ENCODE results near the gene RPL21.
"Not testable (repeated sequence)": the region's sequence is repeated elsewhere in the genome, so short reads cannot be mapped to it uniquely, and the experiment has no call there.

Gene RPL21

DNA sequence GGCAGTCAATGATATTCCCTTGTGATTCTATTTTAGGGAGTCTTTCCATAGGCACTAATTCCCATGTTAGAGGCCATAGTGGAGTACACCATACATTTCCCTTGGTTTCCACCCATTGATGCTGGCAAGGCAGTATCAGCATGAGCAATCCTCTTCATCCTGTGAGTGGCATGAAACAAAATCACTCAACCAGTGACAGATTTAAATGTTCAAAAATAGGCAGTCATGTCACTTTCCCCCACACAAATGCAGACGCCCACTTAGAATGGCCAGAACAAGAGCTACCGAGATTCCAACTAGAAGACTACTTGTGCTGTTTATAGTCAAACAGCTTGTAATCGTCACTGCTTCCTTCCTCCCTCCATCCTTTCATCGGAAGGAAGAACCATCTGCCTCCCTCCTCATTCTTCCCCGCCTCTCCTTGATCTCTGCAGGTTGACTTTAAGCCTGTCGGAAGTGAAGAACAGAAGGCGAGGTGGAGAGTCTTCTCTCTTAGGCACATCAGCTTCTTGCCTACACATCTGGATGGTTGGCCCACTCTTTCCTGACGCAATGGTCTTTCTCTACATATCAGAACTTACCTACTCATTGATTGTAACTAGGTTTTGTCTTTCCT is 41.8 kb downstream of the RPL21 start:
- no peak for FAIRE-seq

DNA sequence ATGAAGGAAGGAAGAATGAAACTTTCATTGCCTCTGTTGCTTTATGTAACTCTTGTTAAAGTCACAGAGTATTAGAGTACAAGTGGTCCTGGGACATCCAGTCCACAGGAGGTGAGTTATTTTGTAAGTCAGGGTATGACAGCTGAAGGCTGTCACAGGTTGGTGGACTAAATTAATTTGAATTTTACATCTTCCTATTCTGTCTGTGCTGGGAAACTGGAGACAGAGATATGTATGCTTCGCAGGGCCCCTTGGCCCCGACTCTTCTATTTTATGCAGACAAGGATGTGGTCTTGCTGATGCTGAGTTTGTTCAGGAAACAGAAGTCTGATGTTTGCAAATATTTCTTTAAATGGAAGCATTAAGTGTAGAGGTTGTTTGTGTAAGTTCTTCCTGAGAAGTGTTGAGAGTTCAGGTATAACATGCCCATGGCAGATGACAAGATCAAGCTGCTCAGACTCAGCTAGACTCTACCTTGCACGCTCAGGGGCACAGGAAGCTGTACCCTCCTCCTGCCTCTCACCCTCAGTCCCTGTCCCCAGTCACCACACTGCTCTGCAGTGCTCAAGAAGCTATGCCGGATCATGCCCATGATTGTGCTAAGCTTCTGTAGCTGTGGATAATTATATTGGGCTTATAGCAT is 42.6 kb downstream of the RPL21 start:
- no peak for FAIRE-seq

DNA sequence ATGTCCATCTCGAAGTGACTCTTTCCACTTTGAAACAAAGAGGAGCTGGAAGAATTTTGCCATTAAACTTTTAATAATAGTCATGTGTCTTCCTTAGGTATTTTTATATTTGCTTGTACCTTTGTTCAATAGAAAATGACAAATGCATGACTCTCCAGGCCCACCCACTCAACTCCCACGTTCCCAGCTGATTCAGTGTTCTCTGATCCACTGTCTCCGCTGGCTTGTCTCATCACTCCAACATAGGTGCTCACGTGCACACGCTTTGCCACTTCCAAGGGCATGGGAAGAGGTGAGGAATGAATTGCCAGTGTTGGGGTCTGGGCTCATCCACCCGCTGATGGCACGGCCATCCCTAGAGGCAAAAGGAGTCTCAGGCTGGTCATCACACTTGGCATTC is 43.7 kb downstream of the RPL21 start:
- no peak for FAIRE-seq

DNA sequence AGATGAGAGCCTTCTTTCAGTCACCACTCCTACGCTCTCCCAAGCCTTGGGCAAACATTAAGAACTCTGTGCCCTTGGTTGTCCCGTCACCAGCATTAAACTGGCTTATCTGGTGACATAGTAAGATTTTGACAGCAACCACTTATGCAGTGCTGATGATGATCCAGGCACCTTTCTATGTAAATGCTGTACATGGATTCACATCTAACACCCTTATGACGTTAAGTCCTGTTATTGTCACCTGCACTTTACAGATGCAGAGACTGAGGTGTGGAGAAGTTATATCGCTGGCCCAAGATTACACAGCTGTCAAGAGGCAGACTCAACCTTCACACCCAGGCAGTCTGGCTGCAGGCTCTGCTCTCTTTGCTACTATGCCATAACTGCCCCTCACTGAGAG is 44.3 kb downstream of the RPL21 start:
- no peak for FAIRE-seq

DNA sequence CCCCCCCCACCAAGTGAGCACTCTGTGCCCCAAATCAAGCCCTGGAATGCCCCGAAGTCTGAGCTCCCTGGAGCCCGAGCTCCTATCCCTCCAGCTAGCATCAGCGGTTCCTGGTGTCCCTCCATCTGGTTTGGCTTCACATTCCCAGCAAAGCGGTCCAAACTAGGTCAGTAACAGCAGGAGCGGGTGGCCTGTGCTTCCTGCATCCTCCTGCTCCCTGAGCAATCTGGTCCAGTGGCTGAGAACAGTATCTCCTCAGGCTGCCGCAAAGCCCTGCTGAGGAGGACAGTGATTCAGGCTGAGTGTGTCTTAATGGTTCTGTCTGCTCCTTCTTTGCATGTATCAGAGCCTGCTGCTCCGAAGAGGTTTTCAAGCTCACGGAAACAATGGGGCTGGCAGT is 45.1 kb downstream of the RPL21 start:
- no peak for FAIRE-seq

DNA sequence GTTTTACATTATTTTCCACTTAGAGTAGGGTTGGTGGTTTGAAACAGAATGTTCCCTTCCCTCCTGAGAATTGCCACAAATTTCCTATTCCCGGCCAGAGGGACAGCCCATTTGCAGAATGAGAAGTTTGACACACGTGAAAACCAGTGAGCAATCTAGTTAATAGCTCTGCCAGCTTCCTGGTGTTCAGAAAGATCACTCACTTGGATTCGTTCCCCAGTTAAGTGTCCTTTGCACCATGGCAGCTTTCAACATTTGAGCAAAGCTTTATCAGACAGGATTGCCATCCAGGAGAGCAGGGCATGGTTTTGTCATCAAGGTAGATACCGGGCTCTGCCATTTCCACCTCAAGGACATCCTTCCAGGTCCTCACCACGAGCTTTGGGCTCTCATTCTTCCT is 47.5 kb downstream of the RPL21 start:
- FAIRE-seq: no peak

DNA sequence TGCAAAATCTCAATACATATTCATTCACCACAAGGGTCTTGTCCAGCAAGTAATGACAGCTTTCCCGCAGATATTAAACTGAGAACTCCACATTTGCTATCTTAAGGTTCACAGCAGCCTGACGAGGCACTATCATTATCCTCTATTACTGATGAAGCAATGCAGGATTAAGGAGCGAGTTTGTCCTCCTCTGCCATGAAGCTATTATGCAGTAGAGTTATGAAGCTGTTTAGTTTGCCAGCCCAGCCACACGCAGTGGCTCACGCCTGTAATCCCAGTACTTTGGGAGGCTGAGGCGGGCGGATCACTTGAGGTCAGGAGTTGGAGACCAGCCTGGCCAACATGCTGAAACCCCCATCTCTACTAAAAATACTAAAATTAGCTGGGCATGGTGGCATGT is 49.0 kb downstream of the RPL21 start:
- not testable (repeated sequence) for FAIRE-seq

DNA sequence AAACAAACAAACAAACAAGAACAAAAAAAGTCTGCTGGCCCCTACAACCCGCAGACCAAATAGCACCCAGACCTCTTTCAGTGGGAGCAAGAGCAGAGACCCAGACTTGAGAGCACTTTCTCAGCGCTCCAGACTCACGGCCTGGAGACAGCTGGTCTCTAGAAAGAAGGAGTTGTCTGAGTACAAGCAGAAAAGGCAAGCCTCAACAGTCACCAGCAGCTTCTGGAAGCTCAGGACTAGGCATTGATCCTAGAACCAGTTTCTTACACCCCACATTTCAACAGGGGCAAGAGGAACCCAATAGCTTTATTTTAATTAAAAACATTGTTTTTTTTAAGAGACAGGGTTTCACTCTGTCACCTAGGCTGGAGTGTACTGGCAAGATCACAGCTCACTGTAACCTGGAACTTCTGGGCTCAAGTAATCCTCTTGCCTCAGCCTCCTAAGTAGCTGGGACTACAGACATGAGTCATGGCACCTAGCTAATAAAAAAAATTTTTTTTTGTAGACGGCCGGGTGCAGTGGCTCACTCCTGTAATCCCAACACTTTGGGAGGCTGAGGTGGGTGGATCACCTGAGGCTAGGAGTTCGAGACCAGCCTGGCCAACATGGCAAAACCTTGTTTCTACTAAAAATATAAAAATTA is 49.7 kb downstream of the RPL21 start:
- FAIRE-seq: no peak

DNA sequence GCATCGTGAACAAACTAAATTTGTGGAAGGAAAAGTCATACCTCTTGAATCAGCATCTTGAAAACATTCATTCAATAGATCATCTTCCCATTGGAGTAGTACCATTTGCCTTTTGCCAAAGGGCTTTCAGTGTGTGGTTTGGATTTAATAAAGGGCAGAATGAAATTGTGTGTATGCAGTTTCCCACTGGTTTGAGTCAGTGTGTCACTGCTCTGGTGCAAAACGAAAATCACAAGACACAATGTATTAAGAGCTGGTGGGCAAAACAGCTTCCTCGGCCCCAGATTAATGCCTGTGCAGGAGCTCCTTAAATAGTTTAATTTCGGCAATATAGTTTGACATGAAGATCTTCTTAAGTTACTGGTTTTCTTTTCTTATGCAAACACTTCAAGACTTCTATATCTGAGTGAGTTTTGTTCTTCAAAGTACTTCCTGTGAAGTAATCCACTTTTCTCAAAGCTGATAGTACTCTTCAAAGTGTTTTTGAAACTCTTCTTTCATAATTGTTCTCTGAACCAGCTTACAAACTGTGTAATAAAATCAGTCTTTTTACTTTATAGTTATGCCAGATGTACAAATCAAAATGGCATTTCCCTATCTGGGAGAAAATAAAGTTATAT is 51.4 kb downstream of the RPL21 start:
- no peak for FAIRE-seq

DNA sequence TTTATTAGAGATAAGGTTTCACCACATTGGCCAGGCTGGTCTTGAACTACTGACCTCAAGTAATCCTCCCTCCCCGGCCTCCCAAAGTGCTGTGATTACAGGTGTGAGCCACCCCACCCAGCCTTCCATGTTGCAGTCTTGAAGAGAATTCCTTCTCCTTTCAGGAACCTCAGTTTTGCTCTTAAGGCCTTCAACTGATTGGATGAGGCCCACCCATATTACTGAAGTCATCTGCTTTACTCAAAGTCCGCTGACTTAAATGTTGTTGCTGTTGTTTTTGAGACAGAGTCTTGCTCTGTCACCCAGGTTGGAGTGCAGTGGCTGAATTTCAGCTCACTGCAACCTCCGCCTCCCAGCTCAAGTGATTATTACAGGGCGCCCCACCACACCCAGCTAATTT is 52.7 kb downstream of the RPL21 start:
- no peak for FAIRE-seq

DNA sequence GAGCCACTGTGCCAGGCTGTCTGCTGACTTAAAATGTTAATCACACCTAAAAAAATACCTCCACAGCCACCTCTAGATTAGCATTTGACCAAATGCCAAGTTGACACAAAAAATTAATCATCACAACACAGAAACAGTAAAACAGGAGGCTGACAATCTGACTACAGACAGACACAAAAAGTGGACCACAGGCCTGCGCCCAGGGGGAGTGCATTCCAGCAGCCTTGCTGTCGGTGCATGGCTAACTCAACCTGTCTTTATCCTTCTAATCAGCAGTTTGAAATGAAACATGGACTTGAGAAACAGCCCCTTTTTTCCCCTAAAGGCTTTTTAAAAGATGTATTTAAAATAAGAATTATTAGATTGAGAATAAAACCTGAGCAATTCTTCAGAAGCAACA is 53.3 kb downstream of the RPL21 start:
- no peak for FAIRE-seq

Data from TTC549 (cell line).